HepG2 (cell line): ENCODE measurements around the gene OXLD1. TPM values are rescaled to one million over a fixed set of nuclear protein-coding genes. Genes with fewer than 3 reads are reported as not detected.

ENCODE experiments used
- BORCS8-MEF2B ChIP-seq: sonication (generic); formaldehyde crosslinking; IDR thresholded peaks from 2 replicates; pipeline ENCODE4 v1.8.0; 2022; ENCODE audit warnings: mild to moderate bottlenecking, missing genetic modification reagents
- CREM ChIP-seq, 2 experiments: sonication (generic) in 1 of 2; formaldehyde crosslinking in 1 of 2; IDR thresholded peaks; 2 replicates each; pipeline versions ENCODE4 v1.4.0 to v1.6.1; 2016 to 2020; ENCODE audit warnings: antibody characterized with exemption in 1 of 2, mild to moderate bottlenecking in 1 of 2, missing genetic modification reagents in 1 of 2
- FOXC1 ChIP-seq: sonication (generic); formaldehyde crosslinking; IDR thresholded peaks from 2 replicates; pipeline ENCODE4 v1.8.0; 2022; ENCODE audit warnings: mild to moderate bottlenecking, missing genetic modification reagents, borderline replicate concordance
- IRF2 ChIP-seq: IDR thresholded peaks from 2 replicates; pipeline ENCODE4 v1.6.1; 2018; ENCODE audit warnings: missing genetic modification reagents, missing compliant biosample characterization
- NFATC3 ChIP-seq: sonication (generic); formaldehyde crosslinking; IDR thresholded peaks from 2 replicates; pipeline ENCODE4 v1.5.1; 2020; ENCODE audit warnings: mild to moderate bottlenecking, missing genetic modification reagents
- RERE ChIP-seq: IDR thresholded peaks from 2 replicates; pipeline ENCODE4 v1.6.1; 2016; ENCODE audit warnings: low read depth, missing genetic modification reagents, missing compliant biosample characterization
- RFX5 ChIP-seq: IDR thresholded peaks from 2 replicates; pipeline ENCODE4 v1.6.1; 2011; ENCODE audit warnings: low read depth, low read length, improper control_type of control experiment
- RORA ChIP-seq: sonication (generic); formaldehyde crosslinking; IDR thresholded peaks from 2 replicates; pipeline ENCODE4 v1.5.0; 2020; ENCODE audit warnings: mild to moderate bottlenecking, missing genetic modification reagents, moderate library complexity
- SALL2 ChIP-seq: sonication (generic); formaldehyde crosslinking; IDR thresholded peaks from 2 replicates; pipeline ENCODE4 v1.8.1; 2023; ENCODE audit warnings: mild to moderate bottlenecking, missing genetic modification reagents, inconsistent platforms
- SAP130 ChIP-seq: IDR thresholded peaks from 2 replicates; pipeline ENCODE4 v1.6.1; 2016; ENCODE audit warnings: low read depth
- SIN3A ChIP-seq: IDR thresholded peaks from 2 replicates; pipeline ENCODE4 v1.6.1; 2011; ENCODE audit warnings: low read depth, mild to moderate bottlenecking, control low read depth, low read length, borderline replicate concordance
- SMAD1 ChIP-seq: sonication (generic); formaldehyde crosslinking; IDR thresholded peaks from 2 replicates; pipeline ENCODE4 v1.4.0; 2020; ENCODE audit warnings: missing genetic modification reagents, low read depth, mild to moderate bottlenecking, borderline replicate concordance
- SMAD9 ChIP-seq: sonication (generic); formaldehyde crosslinking; IDR thresholded peaks from 2 replicates; pipeline ENCODE4 v1.5.1; 2020; ENCODE audit warnings: mild to moderate bottlenecking, missing genetic modification reagents
- SMYD3 ChIP-seq: sonication (generic); formaldehyde crosslinking; IDR thresholded peaks from 2 replicates; pipeline ENCODE4 v1.8.1; 2023; ENCODE audit warnings: mild to moderate bottlenecking, missing genetic modification reagents
- SRSF4 ChIP-seq: fragments of 200-400 bp; formaldehyde crosslinking; IDR thresholded peaks from one replicate; pipeline ENCODE4 v1.6.1; 2018; ENCODE audit warnings: mild to moderate bottlenecking, low read depth, low read length, moderate library complexity; ENCODE audit not compliant: poor library complexity, severe bottlenecking
- ZNF414 ChIP-seq: sonication (generic); formaldehyde crosslinking; IDR thresholded peaks from 2 replicates; pipeline ENCODE4 v1.5.0; 2020; ENCODE audit warnings: missing genetic modification reagents
- ZNF501 ChIP-seq: sonication (generic); formaldehyde crosslinking; IDR thresholded peaks from 2 replicates; pipeline ENCODE4 v1.5.1; 2020; ENCODE audit warnings: mild to moderate bottlenecking, moderate library complexity, missing genetic modification reagents
- ZNF550 ChIP-seq: sonication (generic); formaldehyde crosslinking; IDR thresholded peaks from 2 replicates; pipeline ENCODE4 v1.4.0; 2020; ENCODE audit warnings: mild to moderate bottlenecking, missing genetic modification reagents, borderline replicate concordance
- ZNF562 ChIP-seq: sonication (generic); formaldehyde crosslinking; IDR thresholded peaks from 2 replicates; pipeline ENCODE4 v1.8.0; 2022; ENCODE audit warnings: missing genetic modification reagents, borderline replicate concordance
- ZNF790 ChIP-seq: sonication (generic); formaldehyde crosslinking; IDR thresholded peaks from 2 replicates; pipeline ENCODE4 v1.8.0; 2022; ENCODE audit warnings: missing genetic modification reagents, mild to moderate bottlenecking, borderline replicate concordance
- ZNF891 ChIP-seq: sonication (generic); formaldehyde crosslinking; IDR thresholded peaks from 2 replicates; pipeline ENCODE4 v1.5.0; 2020; ENCODE audit warnings: mild to moderate bottlenecking, missing genetic modification reagents
- ZSCAN30 ChIP-seq: sonication (generic); formaldehyde crosslinking; IDR thresholded peaks from 2 replicates; pipeline ENCODE4 v1.5.0; 2020; ENCODE audit warnings: mild to moderate bottlenecking, missing genetic modification reagents
- polyA plus RNA-seq, 8 experiments: library from polyadenylated mRNA; depleted of rRNA in 3 of 8; stranded (reverse) in 7 of 8; unstranded in 1 of 8; fragments of >200 nt; fragmentation: Illumina TruSeq in 4 of 8; extraction: Trizol in 4 of 8; gene quantifications; 2 replicates each; pipeline versions ENCODE4 v1.2.1 to v1.2.3, GENCODE V29; 2011 to 2016; ENCODE audit warnings: low read depth in 4 of 8, missing spikeins in 1 of 8, mixed read lengths in 1 of 8; ENCODE audit not compliant: insufficient read depth in 1 of 8
- total RNA-seq, 5 experiments: library from RNA; depleted of rRNA; stranded (reverse); fragments of >200 nt; fragmentation: Illumina TruSeq; extraction: Trizol; gene quantifications; 2 replicates each; pipeline ENCODE4 v1.2.3, GENCODE V29; 2016; ENCODE audit warnings: low read depth in 1 of 5

The OXLD1 gene
- total and polyA plus RNA-seq, 2 of the 13 experiments (the other 11 are each of a cell fraction or from before 2014, with no cell fraction given): 27.1 to 37.5 TPM

GRCh38 chr17:81635973-81636504, 30.4 kb downstream of the OXLD1 start (continued):
- TF ChIP-seq ZNF790 (CRISPR knock-in tag) (no peak), ZNF562 (CRISPR knock-in tag) (no peak), ZNF550 (CRISPR knock-in tag) (no peak), FOXC1 (CRISPR knock-in tag) (no peak), SMYD3 (CRISPR knock-in tag) (no peak), ZNF501 (CRISPR knock-in tag) (0 out of 2 replicates have a peak, but pooled peaks have one; percentile 36), BORCS8-MEF2B (CRISPR knock-in tag) (0 out of 2 replicates have a peak, but pooled peaks have one; percentile 38), SAP130 (CRISPR knock-in tag) (0 out of 2 replicates have a peak, but pooled peaks have one; percentile 48), RORA (CRISPR knock-in tag) (no peak), IRF2 (CRISPR knock-in tag) (peak; percentile 73), SIN3A (no peak), SRSF4 (no peak), ZNF891 (CRISPR knock-in tag) (no peak; the same call in 1 of the 2 replicates), SALL2 (0 out of 2 replicates have a peak, but pooled peaks have one; percentile 37), ZNF414 (CRISPR knock-in tag) (0 out of 2 replicates have a peak, but pooled peaks have one; percentile 1), RFX5 (peak; percentile 97), ZSCAN30 (no peak), NFATC3 (CRISPR knock-in tag) (no peak), CREM (IDR thresholded peaks at IDR 0.05) (0 out of 2 replicates have a peak, but pooled peaks have one; percentile 26), CREM (CRISPR knock-in tag; IDR thresholded peaks at IDR 0.05) (no peak), RERE (no peak), SMAD1 (CRISPR knock-in tag) (no peak), SMAD9 (CRISPR knock-in tag) (peak; percentile 75; the same call in 1 of the 2 replicates)
